Mesodermal cell (in vitro differentiated cells): ENCODE data around the gene COL19A1.

Source experiments
- H3K27ac ChIP-seq: 2 replicates; pipeline ENCODE4 v1.7.0; 2013; ENCODE audit warnings: mild to moderate bottlenecking, low read depth, low read length, moderate library complexity; ENCODE audit not compliant: severe bottlenecking
- H3K36me3 ChIP-seq: 2 replicates; pipeline ENCODE4 v1.7.1; 2013; ENCODE audit warnings: mild to moderate bottlenecking, low read length, moderate library complexity; ENCODE audit not compliant: control insufficient read depth, insufficient read depth
- H3K4me1 ChIP-seq: one replicate; pipeline ENCODE4 v1.7.1; 2013; ENCODE audit warnings: mild to moderate bottlenecking, low read length; ENCODE audit not compliant: insufficient read depth, control insufficient read depth, poor library complexity, severe bottlenecking
- H3K4me3 ChIP-seq: 2 replicates; pipeline ENCODE4 v1.7.0; 2013; ENCODE audit warnings: low read length, control low read depth, mild to moderate bottlenecking; ENCODE audit not compliant: insufficient read depth, poor library complexity, severe bottlenecking; ENCODE audit errors: extremely low read depth
- H3K9me3 ChIP-seq: 2 replicates; pipeline ENCODE4 v1.7.1; 2013; ENCODE audit warnings: mild to moderate bottlenecking, low read length, moderate library complexity; ENCODE audit not compliant: control insufficient read depth
- WGBS, 2 experiments: methylation state at CpG; one replicate each; pipeline ENCODE4 v1.1.5; 2013; ENCODE audit warnings: missing lambda C conversion rate in 2 of 2; ENCODE audit not compliant: insufficient coverage in 2 of 2; 5-methylcytosine and 5-hydroxymethylcytosine counted together

The COL19A1 gene

DNA sequence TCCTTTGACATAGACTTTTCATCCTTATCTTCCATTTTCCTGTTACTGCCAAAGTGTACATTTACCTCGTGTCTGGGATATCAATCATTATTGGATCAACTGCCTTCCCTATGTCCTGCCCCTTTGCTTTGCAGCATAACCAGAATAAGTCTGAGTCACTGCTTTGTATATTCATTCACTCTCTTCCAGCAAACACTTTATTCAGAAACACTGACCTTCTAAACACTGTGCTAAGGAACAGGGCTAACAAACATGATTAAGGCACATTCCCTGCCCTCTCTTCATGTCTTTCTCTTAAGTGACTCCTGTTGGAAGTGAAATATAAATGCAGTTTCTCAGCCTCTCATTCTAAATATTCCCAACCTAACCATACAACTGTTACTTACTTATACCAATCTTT lies 66.9 kb downstream of the COL19A1 start:
- 86 to 90% methylated on average over 1 of the region's 1 CpG for WGBS, 2 experiments
- no peak overlapping the region for H3K4me3 ChIP-seq
- H3K36me3 ChIP-seq, result no peaks in the 10 kb centered on the region
- no peak overlapping the region for H3K27ac ChIP-seq
- H3K9me3 ChIP-seq, result no peaks in the 10 kb centered on the region
- no peaks in the 10 kb centered on the region for H3K4me1 ChIP-seq

DNA sequence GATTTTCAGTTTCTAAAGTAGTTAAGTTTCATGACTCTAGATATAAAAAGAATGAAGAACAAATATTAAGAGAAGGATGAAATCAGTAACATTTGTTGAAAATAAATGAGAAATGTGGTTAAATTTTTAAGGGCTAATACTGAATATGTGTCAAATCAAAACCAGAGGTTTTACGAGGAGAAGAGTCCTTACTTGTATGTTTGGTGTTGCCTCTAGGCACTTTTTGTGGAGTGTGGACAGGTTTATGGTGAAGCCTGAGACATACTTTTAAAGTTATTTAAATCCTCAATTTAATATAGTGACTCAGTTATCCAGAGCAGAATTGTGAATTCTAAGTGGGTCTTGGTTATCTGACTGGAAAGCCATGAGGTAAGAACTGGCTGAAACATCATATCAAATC lies 68.7 kb downstream of the COL19A1 start:
- 80 to 100% methylated on average over 1 of the region's 1 CpG for WGBS, 2 experiments
- Histone ChIP-seq H3K27ac (no peak overlapping the region), H3K9me3 (no peaks in the 10 kb centered on the region), H3K4me3 (no peak overlapping the region), H3K36me3 (no peaks in the 10 kb centered on the region), H3K4me1 (no peaks in the 10 kb centered on the region)

DNA sequence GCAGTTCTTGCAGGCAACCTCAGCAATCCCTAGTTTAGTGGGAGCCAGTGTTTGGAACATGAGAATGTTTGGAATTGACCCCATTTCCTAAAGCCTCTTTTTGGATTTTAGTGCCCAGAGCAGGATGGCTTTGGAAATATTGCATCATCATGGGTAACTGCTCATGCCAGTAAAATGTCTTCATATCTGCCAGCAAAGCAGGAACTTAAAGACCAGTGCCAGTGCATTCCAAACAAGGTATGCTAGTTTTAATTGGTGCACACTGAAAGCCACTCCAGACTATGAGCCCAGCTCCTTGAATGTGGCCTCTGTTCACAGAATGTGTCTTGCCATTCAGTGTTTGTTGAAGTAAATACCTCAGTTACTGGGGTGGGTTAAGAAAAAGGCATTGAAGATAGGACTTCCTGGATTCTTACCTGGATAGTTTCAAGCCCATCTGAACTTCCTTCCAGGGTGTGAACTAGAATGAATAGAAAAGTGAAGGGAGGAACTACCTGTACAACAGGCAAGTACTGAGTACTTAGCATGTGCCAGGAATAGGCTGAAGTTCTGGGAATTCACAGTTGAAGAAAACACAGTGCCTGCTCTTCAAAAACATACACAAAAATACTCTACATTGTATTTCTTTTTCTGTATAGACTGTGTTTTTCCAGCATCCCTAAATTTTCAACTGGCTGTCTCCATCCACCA lies 70.5 kb downstream of the COL19A1 start:
- H3K4me1 ChIP-seq, result no peaks in the 10 kb centered on the region
- H3K4me3 ChIP-seq, result no peak overlapping the region
- H3K36me3 ChIP-seq, result no peaks in the 10 kb centered on the region
- no peak overlapping the region for H3K27ac ChIP-seq
- H3K9me3 ChIP-seq, result no peaks in the 10 kb centered on the region

GRCh38 chr6:69937402-69938136 lies 71.2 kb downstream of the COL19A1 start:
- Histone ChIP-seq H3K27ac (no peak overlapping the region), H3K9me3 (no peaks in the 10 kb centered on the region), H3K36me3 (no peaks in the 10 kb centered on the region), H3K4me1 (no peaks in the 10 kb centered on the region), H3K4me3 (no peak overlapping the region)
- 94 to 98% methylated on average over 3 to 5 of the region's 7 CpGs for WGBS, 2 experiments

DNA sequence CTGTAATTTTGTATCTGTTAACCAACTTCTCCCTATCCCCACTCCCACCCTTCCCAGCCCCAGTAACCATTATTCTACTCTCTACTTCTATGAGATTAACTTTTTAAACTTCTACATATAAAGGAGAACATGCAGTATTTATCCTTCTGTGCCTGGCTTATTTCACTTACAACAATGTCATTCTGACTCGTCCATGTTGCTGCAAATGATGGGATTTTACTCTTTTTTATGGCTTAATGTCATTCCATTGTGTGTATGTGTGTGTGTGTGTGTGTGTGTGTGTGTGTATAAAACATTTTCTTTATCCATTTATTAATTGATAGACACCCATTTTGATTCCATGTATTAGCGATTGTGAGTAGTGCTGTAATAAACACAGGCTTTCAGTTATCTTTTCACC lies 76.1 kb downstream of the COL19A1 start:
- no peaks in the 10 kb centered on the region for H3K36me3 ChIP-seq
- no peak overlapping the region for H3K4me3 ChIP-seq
- no peaks in the 10 kb centered on the region for H3K9me3 ChIP-seq
- WGBS, 2 experiments, result no CpG with 5 or more reads among the region's 2 CpGs
- no peak overlapping the region for H3K27ac ChIP-seq
- H3K4me1 ChIP-seq, result no peaks in the 10 kb centered on the region

- no CpG with 5 or more reads among the region's 1 CpG for WGBS, 2 experiments
- no peak overlapping the region for H3K27ac ChIP-seq
- H3K4me1 ChIP-seq, result no peaks in the 10 kb centered on the region
- H3K9me3 ChIP-seq, result no peaks in the 10 kb centered on the region
- no peak overlapping the region for H3K4me3 ChIP-seq
- no peaks in the 10 kb centered on the region for H3K36me3 ChIP-seq
Observed at GRCh38 chr6:69945192-69945591, 78.8 kb downstream of the COL19A1 start.

DNA sequence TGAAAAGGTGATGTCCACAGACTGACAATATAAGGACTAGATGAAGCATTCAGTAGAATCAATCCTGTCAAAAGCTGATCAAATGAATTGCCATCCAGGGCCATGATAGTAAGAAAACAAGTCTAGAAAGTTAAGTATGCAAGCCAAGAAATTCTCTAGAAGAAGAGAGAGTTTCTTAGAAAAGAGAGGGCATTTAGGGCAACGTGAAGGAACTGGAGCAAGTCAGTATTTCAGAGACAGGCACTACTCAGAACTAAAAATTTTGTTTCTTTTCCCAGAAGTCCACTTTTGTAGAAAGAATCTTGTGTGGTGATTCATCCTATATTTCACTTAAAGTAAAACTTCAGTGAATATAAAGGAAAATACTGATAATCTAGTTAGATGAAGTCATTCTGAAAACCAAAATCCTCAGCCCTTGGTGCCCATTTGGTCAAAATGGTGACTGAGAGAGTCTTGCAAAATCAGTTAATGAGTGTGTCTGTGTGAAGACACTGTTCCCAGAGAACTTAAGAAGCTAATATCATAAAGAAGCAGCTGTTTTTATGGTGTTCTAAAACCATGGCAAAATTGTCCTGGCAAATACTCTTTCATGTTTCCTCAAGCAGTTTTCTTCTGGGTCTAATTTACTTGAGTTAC lies 82.2 kb downstream of the COL19A1 start:
- H3K36me3 ChIP-seq, result no peaks in the 10 kb centered on the region
- H3K9me3 ChIP-seq, result no peaks in the 10 kb centered on the region
- WGBS, 2 experiments, result no CpG with 5 or more reads among the region's 1 CpG
- H3K4me3 ChIP-seq, result no peak overlapping the region
- H3K27ac ChIP-seq, result no peak overlapping the region
- H3K4me1 ChIP-seq, result no peaks in the 10 kb centered on the region

DNA sequence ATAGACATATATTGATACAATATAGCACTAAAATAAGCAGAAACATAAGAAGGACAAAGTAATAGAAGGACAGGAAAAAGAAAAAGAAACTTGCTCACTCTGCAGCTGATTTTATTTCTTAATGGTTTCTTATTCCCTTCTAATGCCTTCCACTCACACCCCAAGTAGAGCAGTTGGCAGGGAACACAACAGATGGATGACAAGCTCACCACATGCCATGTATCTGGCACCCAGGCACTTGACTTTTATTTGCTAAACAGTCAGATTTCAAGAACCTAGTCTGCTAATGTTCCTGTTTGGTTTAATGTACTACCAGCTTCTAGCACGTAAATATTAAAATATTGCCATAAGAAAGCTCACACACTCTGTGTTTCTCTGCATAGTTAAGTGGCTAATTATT lies 87.1 kb downstream of the COL19A1 start:
- no peaks in the 10 kb centered on the region for H3K4me1 ChIP-seq
- H3K9me3 ChIP-seq, result no peaks in the 10 kb centered on the region
- WGBS, 2 experiments, result no CpG with 5 or more reads among the region's 1 CpG
- no peaks in the 10 kb centered on the region for H3K36me3 ChIP-seq
- H3K27ac ChIP-seq, result no peak overlapping the region
- no peak overlapping the region for H3K4me3 ChIP-seq

DNA sequence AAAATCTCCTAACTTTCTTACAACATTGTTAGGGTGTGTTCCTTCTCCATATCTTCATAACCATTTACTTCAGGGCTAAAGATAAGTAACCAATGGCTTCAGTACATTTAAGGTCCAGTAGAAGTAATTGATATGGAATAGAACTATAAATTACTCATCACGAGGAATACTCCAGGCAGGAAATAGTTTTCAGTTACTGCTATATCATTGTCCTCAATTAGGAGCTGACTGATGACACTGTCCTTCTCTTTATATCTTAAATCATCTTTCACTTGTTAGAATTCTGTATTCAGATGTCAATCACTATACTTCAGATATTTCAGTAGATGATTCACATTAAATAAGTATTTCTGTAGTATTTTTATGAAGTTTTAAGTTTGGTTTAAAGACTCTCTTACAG lies 88.4 kb downstream of the COL19A1 start:
- no peaks in the 10 kb centered on the region for H3K9me3 ChIP-seq
- H3K4me1 ChIP-seq, result no peaks in the 10 kb centered on the region
- no peak overlapping the region for H3K4me3 ChIP-seq
- H3K27ac ChIP-seq, result no peak overlapping the region
- no peaks in the 10 kb centered on the region for H3K36me3 ChIP-seq
- WGBS, 2 experiments, result 67% methylated on average over 1 of the region's 1 CpG; no CpG with 5 or more reads in 1 of the 2 experiments

GRCh38 chr6:69957985-69958559 lies 91.7 kb downstream of the COL19A1 start:
- no CpG with 5 or more reads among the region's 3 CpGs for WGBS, 2 experiments
- Histone ChIP-seq H3K4me3 (no peak overlapping the region), H3K27ac (no peak overlapping the region), H3K36me3 (no peaks in the 10 kb centered on the region), H3K9me3 (no peaks in the 10 kb centered on the region), H3K4me1 (no peaks in the 10 kb centered on the region)
